Right atrium auricular region (tissue), 2 donors: ENCODE results near the gene ABL2. TPM values are rescaled to one million over a fixed set of nuclear protein-coding genes. Genes with fewer than 3 reads are reported as not detected.

ENCODE experiments used
- DNase-seq: peaks from one replicate; pipeline ENCODE4 v3.0.0-alpha.2; 2019; ENCODE audit warnings: low spot score
- H3K27ac ChIP-seq, 2 donors: fragments of 200-600 bp; sonication (generic); 1 replicate in 1 of 2; 2 replicates in 1 of 2; pipeline ENCODE4 v1.5.1; 2016 to 2019
- H3K27me3 ChIP-seq, 2 donors: fragments of 200-600 bp; sonication (generic); one replicate each; pipeline versions ENCODE4 v1.5.1 to v1.6.0; 2017 to 2019
- H3K36me3 ChIP-seq: fragments of 200-600 bp; sonication (generic); one replicate; pipeline ENCODE4 v1.5.1; 2016
- H3K4me1 ChIP-seq, 2 donors: fragments of 200-600 bp; sonication (generic); one replicate each; pipeline versions ENCODE4 v1.5.1 to v1.6.0; 2017 to 2019
- H3K4me3 ChIP-seq, 2 donors: fragments of 200-600 bp; sonication (generic); 1 replicate in 1 of 2; 2 replicates in 1 of 2; pipeline ENCODE4 v1.5.1; 2017 to 2019; ENCODE audit warnings: mild to moderate bottlenecking in 1 of 2, moderate library complexity in 1 of 2
- H3K9me3 ChIP-seq, 2 donors: fragments of 200-600 bp; sonication (generic); one replicate each; pipeline ENCODE4 v1.5.1; 2019
- total RNA-seq, 2 donors: library from RNA; depleted of rRNA; stranded (reverse); fragments of >200 nt; gene quantifications; one replicate each; pipeline ENCODE4 v1.1.0, GENCODE V29; 2016
- TF ChIP-seq, protein P1 (sequence below), 2 donors: fragments of 200-600 bp; sonication (generic); IDR thresholded peaks; one replicate each; pipeline ENCODE4 v1.5.1; 2019; ENCODE audit warnings: antibody characterized with exemption in 2 of 2

The ABL2 gene
- total RNA-seq, 2 donors from 2014 or later = 6.3 to 12.1 TPM

- no peak for DNase-seq
- no peak overlapping the region for H3K27ac ChIP-seq
- no peak overlapping the region for H3K4me3 ChIP-seq
- no peaks in the 10 kb centered on the region for H3K9me3 ChIP-seq
- TF ChIP-seq, protein P1, sequence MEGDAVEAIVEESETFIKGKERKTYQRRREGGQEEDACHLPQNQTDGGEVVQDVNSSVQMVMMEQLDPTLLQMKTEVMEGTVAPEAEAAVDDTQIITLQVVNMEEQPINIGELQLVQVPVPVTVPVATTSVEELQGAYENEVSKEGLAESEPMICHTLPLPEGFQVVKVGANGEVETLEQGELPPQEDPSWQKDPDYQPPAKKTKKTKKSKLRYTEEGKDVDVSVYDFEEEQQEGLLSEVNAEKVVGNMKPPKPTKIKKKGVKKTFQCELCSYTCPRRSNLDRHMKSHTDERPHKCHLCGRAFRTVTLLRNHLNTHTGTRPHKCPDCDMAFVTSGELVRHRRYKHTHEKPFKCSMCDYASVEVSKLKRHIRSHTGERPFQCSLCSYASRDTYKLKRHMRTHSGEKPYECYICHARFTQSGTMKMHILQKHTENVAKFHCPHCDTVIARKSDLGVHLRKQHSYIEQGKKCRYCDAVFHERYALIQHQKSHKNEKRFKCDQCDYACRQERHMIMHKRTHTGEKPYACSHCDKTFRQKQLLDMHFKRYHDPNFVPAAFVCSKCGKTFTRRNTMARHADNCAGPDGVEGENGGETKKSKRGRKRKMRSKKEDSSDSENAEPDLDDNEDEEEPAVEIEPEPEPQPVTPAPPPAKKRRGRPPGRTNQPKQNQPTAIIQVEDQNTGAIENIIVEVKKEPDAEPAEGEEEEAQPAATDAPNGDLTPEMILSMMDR (IDR thresholded peaks at IDR 0.05) = no peak
- H3K27me3 ChIP-seq = no peaks in the 10 kb centered on the region
- H3K36me3 ChIP-seq = peaks cover 14% of the 10 kb centered on the region
- peaks cover 0 to 20% of the 10 kb centered on the region in 2 donors for H3K4me1 ChIP-seq
Measured at GRCh38 chr1:179103999-179104398, 125.5 kb downstream of the ABL2 start.

DNA sequence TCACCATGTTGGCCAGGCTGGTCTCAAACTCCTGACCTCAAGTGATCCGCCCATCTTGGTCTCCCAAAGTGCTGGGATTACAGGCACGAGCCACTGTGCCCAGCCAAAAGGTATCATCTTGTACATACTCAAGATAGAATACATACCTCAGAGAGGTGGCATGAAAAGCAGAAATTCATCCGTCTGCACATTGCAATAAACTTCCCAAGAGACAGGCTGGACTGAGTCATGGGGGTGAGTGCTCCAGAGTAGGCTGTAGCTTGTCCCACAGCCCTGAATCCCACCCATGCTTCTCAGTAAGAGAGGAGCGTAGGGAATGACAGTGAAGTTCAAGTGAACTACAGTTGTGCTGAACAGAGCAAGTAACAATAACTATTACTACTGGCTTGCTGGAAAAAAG, 127.9 kb downstream of the ABL2 start:
- DNase-seq = no peak
- H3K36me3 ChIP-seq = no peaks in the 10 kb centered on the region
- H3K27ac ChIP-seq = no peak overlapping the region
- peaks cover 0 to 6% of the 10 kb centered on the region in 2 donors for H3K4me1 ChIP-seq
- TF ChIP-seq, protein P1 (IDR thresholded peaks at IDR 0.05) = no peak
- no peaks in the 10 kb centered on the region for H3K27me3 ChIP-seq
- H3K9me3 ChIP-seq = no peaks in the 10 kb centered on the region
- H3K4me3 ChIP-seq = no peak overlapping the region

- TF ChIP-seq, protein P1 (IDR thresholded peaks at IDR 0.05) = no peak
- H3K27me3 ChIP-seq = no peaks in the 10 kb centered on the region
- no peak overlapping the region for H3K27ac ChIP-seq
- peaks cover 9% of the 10 kb centered on the region for H3K36me3 ChIP-seq
- H3K4me3 ChIP-seq = no peak overlapping the region
- no peaks in the 10 kb centered on the region for H3K9me3 ChIP-seq
- no peak for DNase-seq
- peaks cover 0 to 4% of the 10 kb centered on the region in 2 donors for H3K4me1 ChIP-seq
Measured at GRCh38 chr1:179099891-179100290, 129.6 kb downstream of the ABL2 start.

DNA sequence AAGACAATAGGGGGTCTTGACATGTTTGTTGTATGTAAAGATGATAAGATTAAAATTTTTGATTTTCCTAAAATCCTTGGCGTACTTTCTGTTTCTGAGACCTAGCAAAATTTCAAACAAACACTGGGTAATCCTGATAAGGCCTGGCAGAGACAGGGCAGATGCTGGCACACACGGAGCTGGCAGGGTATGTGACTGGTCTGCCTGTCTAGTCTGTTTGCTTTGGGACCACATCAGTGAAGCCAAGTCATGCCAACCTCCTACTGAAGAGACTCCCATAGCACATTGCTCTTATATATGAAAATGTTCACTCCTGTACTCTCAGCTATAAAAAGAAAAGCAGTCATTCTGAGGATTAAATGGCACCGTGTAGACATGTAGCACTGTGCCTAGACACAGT, 133.6 kb downstream of the ABL2 start:
- Histone ChIP-seq H3K9me3 (no peaks in the 10 kb centered on the region), H3K27me3 (no peaks in the 10 kb centered on the region), H3K4me1 (peaks cover 0 to 15% of the 10 kb centered on the region in 2 donors), H3K4me3 (no peak overlapping the region), H3K36me3 (peaks cover 19% of the 10 kb centered on the region), H3K27ac (no peak overlapping the region)
- DNase-seq = peak; percentile 48
- TF ChIP-seq, protein P1 (IDR thresholded peaks at IDR 0.05) = no peak

- H3K36me3 ChIP-seq = peaks cover 25% of the 10 kb centered on the region
- no peaks in the 10 kb centered on the region for H3K27me3 ChIP-seq
- no peak for DNase-seq
- no peak overlapping the region for H3K4me3 ChIP-seq
- no peaks in the 10 kb centered on the region for H3K9me3 ChIP-seq
- H3K27ac ChIP-seq = no peak overlapping the region
- H3K4me1 ChIP-seq = peaks cover 0 to 20% of the 10 kb centered on the region in 2 donors
- TF ChIP-seq, protein P1 (IDR thresholded peaks at IDR 0.05) = no peak
Measured at GRCh38 chr1:179095377-179095776, 134.1 kb downstream of the ABL2 start.

DNA sequence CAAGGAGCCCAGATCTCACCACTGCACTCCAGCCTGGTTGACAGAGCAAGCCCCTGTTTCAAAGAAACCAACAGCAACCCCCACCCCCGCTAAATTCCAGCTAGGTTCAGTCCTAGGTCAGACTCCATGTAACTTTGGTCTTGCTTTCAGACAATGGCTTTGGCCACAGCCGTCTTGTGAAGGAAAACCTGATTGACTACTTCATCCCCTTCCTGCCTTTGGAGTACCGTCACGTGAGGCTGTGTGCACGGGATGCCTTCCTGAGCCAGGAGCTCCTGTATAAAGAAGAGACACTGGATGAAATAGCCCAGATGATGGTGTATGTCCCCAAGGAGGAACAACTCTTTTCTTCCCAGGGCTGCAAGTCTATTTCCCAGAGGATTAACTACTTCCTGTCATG, 134.7 kb downstream of the ABL2 start:
- TF ChIP-seq, protein P1 (IDR thresholded peaks at IDR 0.05) = no peak
- peaks cover 0 to 26% of the 10 kb centered on the region in 2 donors for H3K4me1 ChIP-seq
- H3K27me3 ChIP-seq = no peaks in the 10 kb centered on the region
- H3K27ac ChIP-seq = no peak overlapping the region
- no peaks in the 10 kb centered on the region for H3K9me3 ChIP-seq
- H3K36me3 ChIP-seq = peaks cover 26% of the 10 kb centered on the region
- H3K4me3 ChIP-seq = no peak overlapping the region
- no peak for DNase-seq
